ENCODE measurements around the gene FBXO42.

The FBXO42 gene

DNA sequence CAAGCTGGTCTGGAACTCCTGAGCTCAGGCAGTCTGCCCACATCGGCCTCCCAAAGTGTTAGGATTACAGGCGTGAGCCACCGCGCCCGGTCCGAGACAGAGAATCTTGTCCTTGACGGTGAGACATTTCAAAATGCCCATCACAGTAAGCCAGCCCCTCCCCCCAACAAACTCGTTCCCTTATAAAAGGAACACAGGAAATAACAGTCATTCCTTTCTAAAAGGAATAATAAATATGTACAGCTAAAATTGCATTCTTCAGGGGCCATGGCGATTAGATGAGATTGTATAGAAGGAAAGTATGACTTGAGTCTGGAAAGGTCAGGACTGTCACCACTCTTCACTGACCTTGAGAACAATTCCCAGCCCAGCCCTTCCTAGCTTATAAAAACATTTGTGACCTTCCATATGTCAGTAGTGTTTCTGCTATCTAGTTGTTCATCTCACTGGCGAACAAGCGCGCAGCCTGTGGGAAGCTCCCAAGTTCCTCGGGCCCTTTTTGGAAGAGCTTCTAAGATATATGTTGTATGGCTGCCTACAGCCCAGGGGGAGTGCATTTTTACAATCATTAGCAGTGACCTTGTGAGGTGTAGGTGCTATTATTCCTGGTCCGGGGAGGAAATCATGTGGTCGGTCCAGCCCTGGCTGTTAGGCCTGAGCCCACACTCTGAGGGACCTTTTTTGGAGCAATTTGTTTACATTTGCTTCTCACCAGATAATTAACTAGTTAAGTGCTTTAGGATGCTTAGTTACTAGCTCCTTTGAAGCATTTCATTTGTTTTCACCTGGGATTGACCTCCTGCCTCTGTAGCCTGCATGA, 23.5 kb upstream of the FBXO42 start:
- no peaks in the 10 kb centered on the region for H3K4me1 ChIP-seq

GRCh38 chr1:16374266-16374665, 22.0 kb upstream of the FBXO42 start:
- no peaks in the 10 kb centered on the region for H3K9me3 ChIP-seq
- DNase-seq, result no peak
- TF ChIP-seq CTCF (IDR thresholded peaks at IDR 0.05; ENCODE audit: low read depth, low read length), result no peak
- H3K36me3 ChIP-seq, result 0 out of 2 replicates have a peak, but pooled peaks cover 3% of the 10 kb centered on the region
- H3K4me1 ChIP-seq, result no peaks in the 10 kb centered on the region
- H3K4me3 ChIP-seq (ENCODE audit: low read depth, low read length), result no peak overlapping the region
- H3K27me3 ChIP-seq, result no peaks in the 10 kb centered on the region

More for the DNA sequence above, 23.5 kb upstream of the FBXO42 start:
- TF ChIP-seq CTCF (IDR thresholded peaks at IDR 0.05; ENCODE audit: low read depth, low read length), result no peak
- Histone ChIP-seq H3K9me3 (no peaks in the 10 kb centered on the region), H3K36me3 (0 out of 2 replicates have a peak, but pooled peaks cover 3% of the 10 kb centered on the region), H3K27me3 (no peaks in the 10 kb centered on the region), H3K4me3 (ENCODE audit: low read depth, low read length) (no peak overlapping the region)
- DNase-seq, result no peak

DNA sequence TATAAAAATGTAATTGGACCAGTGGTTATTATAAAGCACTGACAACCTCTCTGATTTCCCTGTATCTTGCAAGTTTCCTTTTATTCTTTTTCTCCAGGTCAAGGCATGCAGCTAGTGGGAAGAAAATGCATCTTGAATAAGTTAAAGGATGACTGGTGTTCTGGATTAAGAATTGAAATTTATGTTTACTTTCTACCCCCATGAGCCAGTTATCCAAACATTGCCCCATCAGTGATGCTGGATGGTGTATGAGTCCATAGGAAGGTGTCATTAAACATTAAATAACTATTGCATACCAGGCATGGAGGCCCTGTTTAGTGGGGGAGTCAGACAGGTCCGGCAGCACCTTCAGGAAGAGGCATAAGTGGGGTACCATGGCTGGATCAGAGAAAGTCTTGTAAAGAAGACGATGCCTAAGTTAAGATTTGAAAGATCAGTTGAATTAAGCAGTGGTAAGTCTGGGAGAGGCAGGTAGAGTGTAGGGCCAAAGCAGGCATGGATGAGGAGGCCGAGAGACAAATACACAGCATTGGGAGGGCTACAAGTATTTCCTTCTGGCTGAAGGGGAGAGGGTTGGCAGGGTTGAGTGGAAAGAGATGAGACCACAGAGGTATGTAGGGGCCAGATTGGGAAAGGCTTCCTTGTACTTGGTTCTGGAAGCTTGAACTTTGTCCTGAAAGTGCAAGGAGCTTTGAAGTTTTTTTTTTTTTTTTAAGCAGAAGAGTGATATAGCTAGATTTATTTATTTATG, 20.4 kb upstream of the FBXO42 start:
- Histone ChIP-seq H3K9me3 (no peaks in the 10 kb centered on the region), H3K27me3 (no peaks in the 10 kb centered on the region), H3K4me3 (ENCODE audit: low read depth, low read length) (no peak overlapping the region), H3K36me3 (0 out of 2 replicates have a peak, but pooled peaks cover 3% of the 10 kb centered on the region), H3K4me1 (no peaks in the 10 kb centered on the region)
- no peak for DNase-seq
- no peak for TF ChIP-seq CTCF (IDR thresholded peaks at IDR 0.05; ENCODE audit: low read depth, low read length)

DNA sequence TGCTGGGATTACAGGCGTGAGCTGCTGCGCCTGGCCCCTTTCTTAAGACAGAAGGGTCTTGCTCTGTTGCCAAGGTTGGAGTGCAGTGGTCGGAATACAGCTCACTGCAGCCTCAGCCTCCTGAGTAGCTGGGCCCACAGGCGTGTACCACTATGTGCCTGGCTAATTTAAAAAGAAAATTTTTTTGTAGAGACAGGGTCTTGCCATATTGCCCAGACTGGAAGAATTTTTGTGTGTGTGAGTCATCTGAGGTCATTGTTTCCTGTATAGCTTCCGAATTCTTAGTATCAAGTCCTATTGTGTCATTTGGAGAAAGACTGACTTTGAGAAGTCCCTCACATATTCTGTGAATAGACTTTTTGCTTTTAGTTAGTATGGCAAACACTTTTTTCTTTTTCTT, 19.4 kb upstream of the FBXO42 start:
- no peak for DNase-seq
- no peaks in the 10 kb centered on the region for H3K4me1 ChIP-seq
- no peaks in the 10 kb centered on the region for H3K9me3 ChIP-seq
- no peak for TF ChIP-seq CTCF (IDR thresholded peaks at IDR 0.05; ENCODE audit: low read depth, low read length)
- no peak overlapping the region for H3K4me3 ChIP-seq (ENCODE audit: low read depth, low read length)
- 0 out of 2 replicates have a peak, but pooled peaks cover 3% of the 10 kb centered on the region for H3K36me3 ChIP-seq
- H3K27me3 ChIP-seq, result no peaks in the 10 kb centered on the region

DNA sequence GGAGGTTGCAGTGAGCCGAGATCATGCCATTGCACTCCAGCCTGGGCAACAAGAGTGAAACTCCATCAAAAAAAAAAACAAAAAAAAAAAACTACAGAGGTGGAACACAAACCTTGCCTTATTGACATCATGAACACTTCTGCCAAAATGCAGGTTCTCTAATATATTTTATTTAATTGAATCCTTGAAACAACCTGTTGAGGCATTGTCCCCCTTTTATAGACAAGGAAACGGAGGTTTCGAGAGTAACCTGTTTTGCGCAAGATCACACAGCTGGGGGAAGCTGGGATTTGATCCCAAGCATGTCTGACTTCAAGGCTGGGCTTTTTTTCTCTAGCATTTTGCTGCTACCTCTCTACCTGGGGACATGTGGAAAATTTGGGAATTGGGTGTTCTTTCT, 17.5 kb upstream of the FBXO42 start:
- Histone ChIP-seq H3K27me3 (no peaks in the 10 kb centered on the region), H3K9me3 (no peaks in the 10 kb centered on the region), H3K36me3 (0 out of 2 replicates have a peak, but pooled peaks cover 3% of the 10 kb centered on the region), H3K4me3 (ENCODE audit: low read depth, low read length) (no peak overlapping the region), H3K4me1 (no peaks in the 10 kb centered on the region)
- DNase-seq, result no peak
- TF ChIP-seq CTCF (IDR thresholded peaks at IDR 0.05; ENCODE audit: low read depth, low read length), result no peak

All from BE2C (cell line).